Astrocyte (in vitro differentiated cells and primary cell): Measurements from ENCODE around the gene YPEL3. TPM values are rescaled to one million over a fixed set of nuclear protein-coding genes. Genes with fewer than 3 reads are reported as not detected.
"Not testable (repeated sequence)": the region's sequence is repeated elsewhere in the genome, so short reads cannot be mapped to it uniquely, and the experiment has no call there.

Experiments used
- DNase-seq: peaks from one replicate; pipeline ENCODE4 v3.0.0-alpha.2; 2010; ENCODE audit warnings: low read depth
- FAIRE-seq: peaks from 2 replicates; lab custom pipeline; 2011; peaks lifted over from hg19 to GRCh38; lab: Jason Lieb, UNC
- H2AFZ ChIP-seq: 2 replicates; pipeline ENCODE4 v1.6.0; 2012; ENCODE audit warnings: low read depth, low read length, inconsistent platforms
- H3K27ac ChIP-seq: 2 replicates; pipeline ENCODE4 v1.5.1; 2011; ENCODE audit warnings: low read depth, low read length, inconsistent platforms
- H3K27me3 ChIP-seq: 2 replicates; pipeline ENCODE4 v1.6.0; 2011; ENCODE audit warnings: low read length, inconsistent platforms; ENCODE audit not compliant: insufficient read depth
- H3K36me3 ChIP-seq: 2 replicates; pipeline ENCODE4 v1.5.1; 2011; ENCODE audit warnings: low read length, inconsistent platforms; ENCODE audit not compliant: insufficient read depth
- H3K4me1 ChIP-seq: 2 replicates; pipeline ENCODE4 v1.5.1; 2011; ENCODE audit warnings: low read length, inconsistent platforms; ENCODE audit not compliant: insufficient read depth
- H3K4me2 ChIP-seq: 2 replicates; pipeline ENCODE4 v1.6.0; 2012; ENCODE audit warnings: low read length, inconsistent platforms
- H3K4me3 ChIP-seq: 2 replicates; pipeline ENCODE4 v1.5.1; 2011; ENCODE audit warnings: low read depth, mild to moderate bottlenecking, low read length, inconsistent platforms; ENCODE audit not compliant: insufficient read depth
- H3K79me2 ChIP-seq: 2 replicates; pipeline ENCODE4 v1.6.0; 2012; ENCODE audit warnings: mild to moderate bottlenecking, low read length, inconsistent platforms; ENCODE audit not compliant: insufficient read depth
- H3K9ac ChIP-seq: 2 replicates; pipeline ENCODE4 v1.6.0; 2012; ENCODE audit warnings: mild to moderate bottlenecking, low read length, inconsistent platforms
- H3K9me3 ChIP-seq: 2 replicates; pipeline ENCODE4 v1.5.1; 2012; ENCODE audit warnings: low read depth, mild to moderate bottlenecking, low read length, inconsistent platforms; ENCODE audit not compliant: insufficient read depth
- H4K20me1 ChIP-seq: 2 replicates; pipeline ENCODE4 v1.6.0; 2012; ENCODE audit warnings: low read length, inconsistent platforms; ENCODE audit not compliant: insufficient read depth
- H3K27ac Mint-ChIP-seq: one replicate; pipeline ENCODE4 v1.8.0; 2021; ENCODE audit warnings: mild to moderate bottlenecking, mixed read lengths; ENCODE audit not compliant: unreplicated experiment
- H3K27me3 Mint-ChIP-seq: one replicate; pipeline ENCODE4 v1.8.0; 2021; ENCODE audit warnings: low read depth, mixed read lengths; ENCODE audit not compliant: unreplicated experiment
- H3K36me3 Mint-ChIP-seq: one replicate; pipeline ENCODE4 v1.8.0; 2021; ENCODE audit warnings: low read depth, mixed read lengths; ENCODE audit not compliant: unreplicated experiment
- H3K4me1 Mint-ChIP-seq: one replicate; pipeline ENCODE4 v1.8.0; 2021; ENCODE audit warnings: low read depth, mixed read lengths; ENCODE audit not compliant: unreplicated experiment
- H3K4me3 Mint-ChIP-seq: one replicate; pipeline ENCODE4 v1.8.0; 2021; ENCODE audit warnings: mild to moderate bottlenecking, moderate library complexity, mixed read lengths; ENCODE audit not compliant: unreplicated experiment
- H3K9me3 Mint-ChIP-seq: one replicate; pipeline ENCODE4 v1.8.0; 2021; ENCODE audit warnings: mild to moderate bottlenecking, mixed read lengths; ENCODE audit not compliant: unreplicated experiment
- CTCF ChIP-seq: IDR thresholded peaks from 2 replicates; pipeline ENCODE4 v1.5.1; 2011; ENCODE audit warnings: low read depth, mild to moderate bottlenecking, inconsistent platforms, low read length, moderate library complexity; ENCODE audit not compliant: insufficient read depth
- EZH2 ChIP-seq: IDR thresholded peaks from 2 replicates; pipeline ENCODE4 v1.6.1; 2012; ENCODE audit warnings: mild to moderate bottlenecking, low read length, inconsistent platforms; ENCODE audit not compliant: insufficient read depth
- total RNA-seq: library from RNA; stranded (reverse); gene quantifications from 2 replicates; pipeline ENCODE4 v1.2.1, GENCODE V29; 2021

Gene YPEL3
- total RNA-seq, 1 donor from 2014 or later: 20.5 TPM

- DNase-seq (no peak), FAIRE-seq (no peak)
- Histone ChIP-seq H2AFZ (no peak overlapping the region), H3K9me3 (no peaks in the 10 kb centered on the region), H3K4me2 (no peak overlapping the region), H3K79me2 (no peaks in the 10 kb centered on the region), H3K9ac (no peak overlapping the region), H3K36me3 (no peaks in the 10 kb centered on the region), H4K20me1 (no peaks in the 10 kb centered on the region), H3K27ac (no peak overlapping the region), H3K4me3 (no peak overlapping the region), H3K4me1 (peaks cover 3% of the 10 kb centered on the region), H3K27me3 (no peaks in the 10 kb centered on the region)
- Mint-ChIP-seq H3K27me3 (peaks cover 13% of the 10 kb centered on the region), H3K27ac (no peak overlapping the region), H3K4me3 (no peak overlapping the region), H3K36me3 (no peaks in the 10 kb centered on the region), H3K9me3 (no peaks in the 10 kb centered on the region), H3K4me1 (peaks cover 7% of the 10 kb centered on the region)
- TF ChIP-seq EZH2: no peak
Measured at GRCh38 chr16:30127993-30128392, 32.0 kb upstream of the YPEL3 start.

GRCh38 chr16:30125690-30126089 is 29.7 kb upstream of the YPEL3 start:
- DNase-seq, H4K20me1 ChIP-seq, H3K4me3 ChIP-seq, H2AFZ ChIP-seq, H3K27ac ChIP-seq, H3K9me3 ChIP-seq, H3K27ac Mint-ChIP-seq, H3K4me2 ChIP-seq, H3K36me3 ChIP-seq, H3K9ac ChIP-seq, H3K27me3 Mint-ChIP-seq, H3K9me3 Mint-ChIP-seq, H3K36me3 Mint-ChIP-seq, H3K4me3 Mint-ChIP-seq, H3K79me2 ChIP-seq, H3K27me3 ChIP-seq, FAIRE-seq, H3K4me1 Mint-ChIP-seq: not testable (repeated sequence)
- H3K4me1 ChIP-seq: peaks cover 17% of the 10 kb centered on the region

GRCh38 chr16:30124985-30125379 is 29.0 kb upstream of the YPEL3 start:
- no peak for DNase-seq
- H4K20me1 ChIP-seq: no peaks in the 10 kb centered on the region
- Mint-ChIP-seq H3K4me3 (no peak overlapping the region), H3K9me3 (no peaks in the 10 kb centered on the region), H3K27ac (no peak overlapping the region), H3K27me3 (peaks cover 9% of the 10 kb centered on the region), H3K4me1 (peaks cover 7% of the 10 kb centered on the region), H3K36me3 (no peaks in the 10 kb centered on the region)
- FAIRE-seq: no peak
- TF ChIP-seq CTCF (no peak), EZH2 (no peak)
- H3K4me1 ChIP-seq: peaks cover 17% of the 10 kb centered on the region
- peaks cover 4% of the 10 kb centered on the region for H3K79me2 ChIP-seq
- no peak overlapping the region for H3K9ac ChIP-seq
- no peaks in the 10 kb centered on the region for H3K36me3 ChIP-seq
- no peaks in the 10 kb centered on the region for H3K27me3 ChIP-seq
- H3K4me2 ChIP-seq: no peak overlapping the region
- H3K9me3 ChIP-seq: no peaks in the 10 kb centered on the region
- H2AFZ ChIP-seq: no peak overlapping the region
- H3K4me3 ChIP-seq: no peak overlapping the region
- no peak overlapping the region for H3K27ac ChIP-seq
